Lower leg skin (tissue), 4 donors: Measurements from ENCODE around the gene RAD51B. TPM values are rescaled to one million over a fixed set of nuclear protein-coding genes. Genes with fewer than 3 reads are reported as not detected.

Experiments used
- DNase-seq, 2 donors: peaks; one replicate each; pipeline ENCODE4 v3.0.0-alpha.2; 2019; ENCODE audit warnings: low spot score in 2 of 2
- H3K4me3 ChIP-seq: fragments of 200-600 bp; sonication (generic); 2 replicates; pipeline ENCODE4 v1.5.1; 2017; ENCODE audit warnings: mild to moderate bottlenecking, low read depth; ENCODE audit not compliant: poor library complexity, severe bottlenecking
- CTCF ChIP-seq, 3 donors: fragments of 450-650 bp; IDR thresholded peaks; one replicate each; pipeline ENCODE4 v1.5.1; 2016; ENCODE audit warnings: antibody characterized with exemption in 3 of 3, mild to moderate bottlenecking in 3 of 3, moderate library complexity in 2 of 3
- POLR2A ChIP-seq, 2 donors: fragments of 450-650 bp; IDR thresholded peaks; one replicate each; pipeline ENCODE4 v1.6.1; 2016 to 2017; ENCODE audit warnings: antibody characterized with exemption in 2 of 2, mild to moderate bottlenecking in 1 of 2, moderate library complexity in 1 of 2
- WGBS, 2 donors: methylation state at CpG; one replicate each; pipeline ENCODE4 v1.1.5; 2018; 5-methylcytosine and 5-hydroxymethylcytosine counted together
- intact Hi-C: fragments of 100-400 bp; cut with DNase I; formaldehyde crosslinking; loops from one replicate; pipeline ENCODE4 v1.15.0; 2023; ENCODE audit warnings: low total_unique reads
- total RNA-seq, 4 donors: library from RNA; depleted of rRNA; stranded (reverse); fragments of >200 nt; gene quantifications; one replicate each; pipeline ENCODE4 v1.1.0, GENCODE V29; 2016

Gene RAD51B
- total RNA-seq, 4 donors from 2014 or later, result 6.1 to 27.2 (median 13.6) TPM

- no peak for DNase-seq
- H3K4me3 ChIP-seq, result no peak overlapping the region
- intact Hi-C loops, result no loop called here
- TF ChIP-seq CTCF (IDR thresholded peaks at IDR 0.05), result no peak
- TF ChIP-seq POLR2A (IDR thresholded peaks at IDR 0.05), result no peak
Measured at GRCh38 chr14:68337279-68337678, 517.7 kb downstream of the RAD51B start.

- intact Hi-C loops, result no loop called here
- H3K4me3 ChIP-seq, result no peak overlapping the region
- no peak for DNase-seq
- TF ChIP-seq POLR2A (IDR thresholded peaks at IDR 0.05) (no peak), CTCF (IDR thresholded peaks at IDR 0.05) (no peak)
- WGBS, 2 donors, result 100% methylated on average over 1 of the region's 1 CpG
Measured at GRCh38 chr14:68340262-68340661, 520.7 kb downstream of the RAD51B start.

DNA sequence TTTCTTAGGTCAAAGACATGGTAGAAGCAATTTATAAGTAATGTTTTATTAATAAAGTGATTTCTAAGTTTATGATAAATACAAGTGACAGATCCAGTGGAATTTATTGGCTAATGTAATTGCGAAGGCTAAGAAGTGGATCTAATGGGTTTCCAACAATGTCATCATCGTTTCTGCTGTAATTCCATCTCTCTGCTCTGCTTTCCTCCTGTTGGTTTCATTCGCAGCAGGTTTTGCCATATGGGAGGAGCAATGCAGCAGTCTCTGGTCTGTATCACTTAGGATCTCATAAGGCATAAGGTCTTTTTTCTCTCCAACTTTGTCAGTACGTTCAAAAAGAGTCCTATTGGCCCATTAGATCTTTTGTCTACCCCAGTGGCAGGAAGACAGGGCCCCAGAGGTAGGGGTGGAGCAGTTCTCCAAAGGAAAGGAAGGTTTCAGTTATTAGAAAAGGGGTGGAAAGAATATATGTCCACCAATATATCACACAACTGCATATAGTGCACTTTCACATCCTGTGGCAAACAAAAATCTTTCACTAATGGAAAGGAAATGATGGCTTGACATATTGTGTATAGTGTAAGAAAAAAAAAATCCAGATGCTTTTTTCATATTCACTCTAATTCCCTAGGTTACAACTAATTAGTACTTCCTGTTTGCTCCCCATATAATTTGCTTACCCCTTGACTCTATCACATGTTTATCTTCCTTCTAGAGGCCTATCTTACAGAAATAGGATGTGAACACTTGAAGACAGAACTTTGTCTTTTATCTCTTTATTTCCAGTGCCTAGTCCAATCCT, 522.0 kb downstream of the RAD51B start:
- WGBS, 2 donors, result 78 to 81% methylated on average over 4 of the region's 4 CpGs
- intact Hi-C loops, result no loop called here
- TF ChIP-seq CTCF (IDR thresholded peaks at IDR 0.05) (no peak), POLR2A (IDR thresholded peaks at IDR 0.05) (no peak)
- H3K4me3 ChIP-seq, result no peak overlapping the region
- no peak for DNase-seq

- 90% methylated on average over 3 of the region's 3 CpGs for WGBS, 2 donors
Measured at GRCh38 chr14:68342216-68342763, 522.7 kb downstream of the RAD51B start.

GRCh38 chr14:68343534-68344118, 524.0 kb downstream of the RAD51B start:
- no peak for DNase-seq
- WGBS, 2 donors, result 98 to 100% methylated on average over 2 of the region's 2 CpGs
- intact Hi-C loops, result no loop called here
- no peak for TF ChIP-seq POLR2A (IDR thresholded peaks at IDR 0.05)
- no peak for TF ChIP-seq CTCF (IDR thresholded peaks at IDR 0.05)
- no peak overlapping the region for H3K4me3 ChIP-seq

More at GRCh38 chr14:68342216-68342763, 522.7 kb downstream of the RAD51B start:
- TF ChIP-seq CTCF (IDR thresholded peaks at IDR 0.05), result no peak
- H3K4me3 ChIP-seq, result no peak overlapping the region
- intact Hi-C loops, result no loop called here
- DNase-seq, result no peak
